GM20000 (cell line): ENCODE results near the gene SLC25A18.
A peak's percentile ranks its signal among the peaks of the same experiment; 100 is the strongest.

Experiments used
- DNase-seq: peaks from one replicate; pipeline ENCODE4 v3.0.0; 2012; ENCODE audit warnings: low spot score
- TF ChIP-seq, protein P1 (sequence below): IDR thresholded peaks from 2 replicates; pipeline ENCODE4 v1.5.1; 2012; ENCODE audit warnings: mild to moderate bottlenecking, control low read depth; ENCODE audit errors: extremely low read depth, missing control alignments

The SLC25A18 gene

DNA sequence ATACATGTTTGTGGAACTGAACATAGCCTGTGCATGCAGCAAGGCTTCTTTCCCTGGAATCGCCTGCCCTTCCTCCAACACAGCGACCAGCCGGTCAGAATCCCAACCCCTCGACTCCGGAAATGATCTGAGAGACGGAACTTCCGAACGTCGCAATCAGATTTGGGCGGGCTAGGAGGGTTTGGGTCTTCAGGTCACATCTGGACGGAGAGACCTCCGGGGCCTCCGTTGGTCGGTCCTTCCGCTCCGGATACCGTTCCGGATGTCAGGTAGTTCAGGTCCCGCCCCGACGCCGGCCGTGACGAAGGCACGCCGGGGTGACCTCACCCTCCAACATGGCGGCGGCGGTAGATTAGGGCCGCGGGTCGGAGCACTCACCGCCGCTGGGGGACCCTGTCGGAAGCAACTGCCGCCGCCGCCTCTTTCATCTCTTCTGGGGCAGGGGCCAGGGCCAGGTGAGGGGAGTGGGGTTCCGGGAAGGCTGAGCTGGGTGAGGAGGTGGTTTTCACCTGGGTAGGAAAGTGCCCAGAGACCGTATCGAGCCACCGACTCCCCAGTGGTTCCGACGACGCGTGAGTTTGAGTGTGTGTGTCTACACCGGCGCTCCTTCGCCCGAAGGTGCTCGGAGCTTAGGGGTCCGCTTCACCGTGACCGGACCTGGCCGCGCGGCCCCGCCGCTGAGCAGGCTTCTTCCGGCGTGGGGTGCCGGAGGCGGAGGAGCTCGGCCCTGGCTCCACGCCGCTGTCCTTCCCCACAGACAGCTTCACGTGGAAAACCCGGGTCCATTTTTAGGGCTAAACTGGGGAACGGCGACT is 75.3 kb downstream of the SLC25A18 start, which contains the start of gene BCL2L13:
Gene BCL2L13 (plus strand): TSS at position 326 of the 815 bp plus-strand sequence. CDS start 16,955 bp downstream, outside the sequence.
- TF ChIP-seq, protein P1, sequence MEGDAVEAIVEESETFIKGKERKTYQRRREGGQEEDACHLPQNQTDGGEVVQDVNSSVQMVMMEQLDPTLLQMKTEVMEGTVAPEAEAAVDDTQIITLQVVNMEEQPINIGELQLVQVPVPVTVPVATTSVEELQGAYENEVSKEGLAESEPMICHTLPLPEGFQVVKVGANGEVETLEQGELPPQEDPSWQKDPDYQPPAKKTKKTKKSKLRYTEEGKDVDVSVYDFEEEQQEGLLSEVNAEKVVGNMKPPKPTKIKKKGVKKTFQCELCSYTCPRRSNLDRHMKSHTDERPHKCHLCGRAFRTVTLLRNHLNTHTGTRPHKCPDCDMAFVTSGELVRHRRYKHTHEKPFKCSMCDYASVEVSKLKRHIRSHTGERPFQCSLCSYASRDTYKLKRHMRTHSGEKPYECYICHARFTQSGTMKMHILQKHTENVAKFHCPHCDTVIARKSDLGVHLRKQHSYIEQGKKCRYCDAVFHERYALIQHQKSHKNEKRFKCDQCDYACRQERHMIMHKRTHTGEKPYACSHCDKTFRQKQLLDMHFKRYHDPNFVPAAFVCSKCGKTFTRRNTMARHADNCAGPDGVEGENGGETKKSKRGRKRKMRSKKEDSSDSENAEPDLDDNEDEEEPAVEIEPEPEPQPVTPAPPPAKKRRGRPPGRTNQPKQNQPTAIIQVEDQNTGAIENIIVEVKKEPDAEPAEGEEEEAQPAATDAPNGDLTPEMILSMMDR = no peak
- peak; percentile 93 for DNase-seq

DNA sequence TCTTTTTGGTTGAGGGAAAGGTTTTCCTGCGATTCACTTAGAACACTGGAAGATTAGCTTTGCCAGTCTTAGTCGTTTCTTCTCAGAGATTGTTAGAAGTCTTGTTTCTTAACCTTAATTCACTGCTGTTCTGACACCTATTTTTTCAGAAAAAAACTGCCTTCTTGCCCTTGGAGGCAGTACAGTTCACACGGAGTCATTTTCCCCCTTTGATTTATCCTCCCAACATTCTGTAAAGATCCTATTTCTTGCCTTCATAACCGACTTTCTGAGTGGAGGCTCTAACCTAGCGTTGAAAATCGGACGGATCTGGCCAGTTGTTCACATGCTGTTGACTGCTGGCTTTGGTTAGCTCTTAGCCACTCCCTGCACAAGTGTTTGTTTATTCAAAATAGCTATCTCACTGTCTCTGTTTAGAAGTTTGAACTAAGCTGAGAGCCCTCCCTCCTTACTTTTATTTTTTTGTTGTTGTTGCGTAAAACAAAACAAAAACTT is 76.0 kb downstream of the SLC25A18 start:
- TF ChIP-seq, protein P1 = no peak
- DNase-seq = peak; percentile 70
